ENCODE measurements around the gene TLK2. TPM values are rescaled to one million over a fixed set of nuclear protein-coding genes. Genes with fewer than 3 reads are reported as not detected.
"Not testable (repeated sequence)": the region's sequence is repeated elsewhere in the genome, so short reads cannot be mapped to it uniquely, and the experiment has no call there.

Gene TLK2
- total RNA-seq, 2 donors from 2014 or later = 39.0 to 44.1 TPM

DNA sequence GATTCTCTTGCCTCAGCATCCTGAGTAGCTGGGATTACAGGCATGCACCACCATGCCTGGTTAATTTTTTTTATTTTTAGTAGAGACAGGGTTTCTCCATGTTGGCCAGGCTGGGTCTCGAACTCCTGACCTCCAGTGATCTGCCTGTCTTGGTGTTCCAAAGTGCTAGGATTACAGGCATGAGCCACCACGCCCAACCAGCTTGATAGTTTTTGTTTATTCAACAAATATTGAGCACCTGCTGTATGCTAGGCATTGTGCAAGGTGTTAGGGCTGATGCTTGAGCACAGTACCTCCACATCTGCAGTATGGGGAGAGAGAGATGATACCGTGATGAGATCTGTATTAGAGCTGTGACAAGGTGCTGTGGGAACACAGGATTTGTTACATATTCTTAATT lies 3.9 kb downstream of the TLK2 start:
- H3K27me3 ChIP-seq; intact Hi-C loops (cut with DNase I); H3K4me1 ChIP-seq: not testable (repeated sequence)

DNA sequence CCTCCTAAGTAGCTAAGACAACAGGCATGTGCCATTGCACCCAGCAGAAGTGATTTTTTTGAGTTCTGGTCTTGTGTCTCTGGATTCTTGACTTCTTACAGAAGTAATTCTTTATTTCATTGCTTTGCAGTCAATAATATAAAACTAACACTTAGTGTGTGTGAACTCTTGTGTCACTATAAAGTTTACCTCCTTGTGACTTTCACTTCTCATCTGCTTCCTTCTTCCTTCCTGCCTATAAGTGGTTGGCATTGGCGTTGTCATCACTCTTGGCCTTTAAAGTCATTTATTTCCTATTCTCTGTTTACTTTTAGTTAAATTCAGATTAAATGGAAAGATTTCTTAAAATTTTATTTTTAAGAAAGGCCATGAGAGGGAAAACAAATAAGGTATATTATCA lies 12.4 kb downstream of the TLK2 start:
- intact Hi-C loops (cut with DNase I); H3K4me1 ChIP-seq; H3K9ac ChIP-seq (ENCODE audit: low read depth in 2 of 2, low read length in 2 of 2); H3K27ac ChIP-seq; H3K36me3 ChIP-seq; H3K27me3 ChIP-seq; DNase-seq; H3K4me3 ChIP-seq; H3K9me3 ChIP-seq: not testable (repeated sequence)

More for the DNA sequence above, 3.9 kb downstream of the TLK2 start:
- H3K27ac ChIP-seq; H3K36me3 ChIP-seq; H3K9ac ChIP-seq (ENCODE audit: low read depth in 2 of 2, low read length in 2 of 2); DNase-seq; H3K4me3 ChIP-seq; H3K9me3 ChIP-seq: not testable (repeated sequence)

DNA sequence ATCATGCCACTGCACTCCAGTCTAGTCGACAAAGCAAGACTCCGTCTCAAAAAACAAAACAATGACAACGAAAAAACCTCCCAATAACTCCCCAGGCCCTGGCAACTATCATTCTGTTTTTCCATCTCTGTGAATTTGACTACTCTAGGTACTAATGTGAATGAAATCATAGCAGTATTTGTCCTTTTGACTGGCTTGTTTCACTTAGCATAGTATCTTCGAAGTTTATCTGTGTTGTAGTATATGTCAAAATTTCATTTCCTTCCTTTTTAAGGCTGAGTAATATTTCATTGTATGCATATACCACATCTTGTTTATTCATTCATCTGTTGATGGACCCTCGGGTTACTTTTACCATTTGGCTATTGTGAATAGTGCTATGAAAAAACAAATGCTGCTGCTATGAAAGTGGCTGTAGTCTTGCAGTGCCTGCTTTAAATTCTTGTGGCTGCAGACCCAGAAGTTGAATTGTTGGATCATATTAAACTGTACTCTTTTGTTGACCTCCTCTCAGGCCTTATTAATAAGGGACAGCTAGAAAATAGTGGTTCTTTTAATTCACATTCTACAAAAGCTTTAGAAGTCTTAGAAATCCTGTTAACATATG lies 14.5 kb downstream of the TLK2 start:
- H3K36me3 ChIP-seq; intact Hi-C loops (cut with DNase I); H3K9me3 ChIP-seq; H3K4me3 ChIP-seq; H3K9ac ChIP-seq (ENCODE audit: low read depth in 2 of 2, low read length in 2 of 2); H3K4me1 ChIP-seq; H3K27ac ChIP-seq; H3K27me3 ChIP-seq; DNase-seq: not testable (repeated sequence)

DNA sequence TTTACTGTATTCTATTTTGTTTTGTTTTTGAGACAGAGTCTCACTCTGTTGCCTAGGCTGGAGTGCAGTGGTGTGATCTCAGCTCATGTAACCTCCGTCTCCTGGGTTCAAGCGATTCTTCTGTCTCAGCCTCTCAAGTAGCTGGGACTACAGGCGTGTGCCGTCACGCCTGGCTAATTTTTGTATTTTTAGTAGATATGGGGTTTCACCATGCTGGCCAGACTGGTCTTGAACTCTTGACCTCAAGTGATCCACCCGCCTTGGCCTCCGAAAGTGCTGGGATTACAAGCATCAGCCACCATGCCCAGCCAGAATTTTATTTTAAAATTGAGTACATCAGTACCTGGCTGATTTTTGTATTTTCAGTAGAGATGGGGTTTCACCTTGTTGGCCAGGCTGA lies 15.4 kb downstream of the TLK2 start:
- H3K27ac ChIP-seq; H3K9ac ChIP-seq (ENCODE audit: low read depth in 2 of 2, low read length in 2 of 2); H3K9me3 ChIP-seq; H3K27me3 ChIP-seq; intact Hi-C loops (cut with DNase I); H3K4me1 ChIP-seq; H3K4me3 ChIP-seq; H3K36me3 ChIP-seq: not testable (repeated sequence)
- peak; percentile 4 for DNase-seq

DNA sequence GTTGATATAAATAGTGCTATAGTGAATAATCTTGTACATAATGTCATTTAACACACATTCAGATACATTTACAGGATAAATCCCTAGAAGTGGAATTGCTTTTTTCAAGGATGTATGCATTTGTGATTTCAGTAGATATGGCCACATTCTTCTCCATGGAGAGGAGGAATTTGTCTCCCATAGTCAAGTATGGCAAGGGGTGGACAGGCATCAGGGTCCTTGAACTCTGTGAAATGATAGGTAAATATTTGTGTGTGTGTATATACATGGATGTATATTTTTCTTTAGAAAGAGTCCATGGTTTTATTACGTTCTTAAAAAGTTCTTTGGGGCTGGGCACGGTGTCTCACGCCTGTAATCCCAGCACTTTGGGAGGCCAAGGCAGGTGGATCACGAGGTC lies 17.7 kb downstream of the TLK2 start:
- H3K9me3 ChIP-seq; H3K9ac ChIP-seq (ENCODE audit: low read depth in 2 of 2, low read length in 2 of 2); H3K27ac ChIP-seq; H3K4me3 ChIP-seq; H3K27me3 ChIP-seq; DNase-seq; H3K4me1 ChIP-seq; intact Hi-C loops (cut with DNase I); H3K36me3 ChIP-seq: not testable (repeated sequence)

DNA sequence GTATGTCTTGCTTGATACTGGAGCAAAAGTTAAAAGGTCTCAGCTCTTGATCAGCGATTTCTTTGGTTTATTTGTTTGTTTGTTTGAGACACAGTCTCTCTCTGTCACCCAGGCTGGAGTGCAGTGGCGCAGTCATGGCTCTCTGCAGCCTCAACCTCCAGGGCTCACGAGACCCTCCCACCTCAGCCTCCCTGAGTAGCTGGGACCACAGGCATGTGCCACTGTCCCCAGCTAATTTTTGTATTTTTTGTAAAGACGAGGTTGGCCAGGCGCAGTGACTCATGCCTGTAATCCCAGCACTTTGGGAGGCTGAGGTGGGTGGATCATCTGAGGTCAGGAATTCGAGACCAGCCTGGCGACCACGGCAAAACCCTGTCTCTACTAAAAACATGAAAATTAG lies 20.2 kb downstream of the TLK2 start:
- H3K9ac ChIP-seq (ENCODE audit: low read depth in 2 of 2, low read length in 2 of 2); DNase-seq; H3K36me3 ChIP-seq; intact Hi-C loops (cut with DNase I); H3K4me1 ChIP-seq; H3K27me3 ChIP-seq; H3K27ac ChIP-seq; H3K4me3 ChIP-seq; H3K9me3 ChIP-seq: not testable (repeated sequence)

DNA sequence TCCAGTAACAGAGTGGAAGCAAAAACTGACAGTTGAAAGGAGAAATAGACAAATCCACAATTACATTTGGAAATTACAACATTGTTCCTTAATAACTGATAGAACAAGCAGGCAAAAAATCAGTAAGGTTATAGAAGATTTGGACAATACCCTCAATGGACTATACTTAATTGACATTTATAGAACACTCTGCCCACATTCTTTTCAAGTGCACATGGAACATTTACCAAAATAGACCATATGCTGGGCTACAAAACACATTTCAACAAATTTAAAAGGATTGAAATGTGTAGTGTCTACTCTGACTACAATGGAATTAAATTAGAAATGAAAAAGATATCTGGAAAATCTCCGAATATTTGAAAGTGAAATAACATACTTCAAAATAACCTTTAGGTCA lies 21.8 kb downstream of the TLK2 start:
- intact Hi-C loops (cut with DNase I); H3K9ac ChIP-seq (ENCODE audit: low read depth in 2 of 2, low read length in 2 of 2); H3K9me3 ChIP-seq; H3K27ac ChIP-seq; H3K4me1 ChIP-seq; H3K4me3 ChIP-seq; DNase-seq; H3K27me3 ChIP-seq; H3K36me3 ChIP-seq: not testable (repeated sequence)

DNA sequence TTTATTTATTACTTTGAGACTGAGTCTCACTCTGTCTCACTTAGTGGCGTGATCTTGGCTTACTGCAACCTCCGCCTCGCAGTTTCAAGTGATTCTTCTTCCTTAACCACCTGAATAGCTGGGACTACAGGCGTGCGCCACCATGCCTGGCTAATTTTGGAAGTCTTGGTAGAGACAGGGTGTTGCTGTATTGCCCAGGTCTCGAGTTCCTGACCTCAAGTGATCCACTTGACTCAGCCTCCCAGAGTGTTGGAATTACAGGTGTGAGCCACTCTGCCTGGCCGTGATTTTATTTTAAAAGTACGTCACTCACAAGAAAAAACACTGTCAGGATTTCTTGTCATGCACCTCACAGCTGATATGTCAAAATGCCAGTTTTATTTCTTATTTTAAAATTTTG lies 26.2 kb downstream of the TLK2 start:
- H3K4me1 ChIP-seq; H3K27me3 ChIP-seq; H3K9ac ChIP-seq (ENCODE audit: low read depth in 2 of 2, low read length in 2 of 2); H3K36me3 ChIP-seq; DNase-seq; H3K9me3 ChIP-seq; intact Hi-C loops (cut with DNase I); H3K27ac ChIP-seq; H3K4me3 ChIP-seq: not testable (repeated sequence)

DNA sequence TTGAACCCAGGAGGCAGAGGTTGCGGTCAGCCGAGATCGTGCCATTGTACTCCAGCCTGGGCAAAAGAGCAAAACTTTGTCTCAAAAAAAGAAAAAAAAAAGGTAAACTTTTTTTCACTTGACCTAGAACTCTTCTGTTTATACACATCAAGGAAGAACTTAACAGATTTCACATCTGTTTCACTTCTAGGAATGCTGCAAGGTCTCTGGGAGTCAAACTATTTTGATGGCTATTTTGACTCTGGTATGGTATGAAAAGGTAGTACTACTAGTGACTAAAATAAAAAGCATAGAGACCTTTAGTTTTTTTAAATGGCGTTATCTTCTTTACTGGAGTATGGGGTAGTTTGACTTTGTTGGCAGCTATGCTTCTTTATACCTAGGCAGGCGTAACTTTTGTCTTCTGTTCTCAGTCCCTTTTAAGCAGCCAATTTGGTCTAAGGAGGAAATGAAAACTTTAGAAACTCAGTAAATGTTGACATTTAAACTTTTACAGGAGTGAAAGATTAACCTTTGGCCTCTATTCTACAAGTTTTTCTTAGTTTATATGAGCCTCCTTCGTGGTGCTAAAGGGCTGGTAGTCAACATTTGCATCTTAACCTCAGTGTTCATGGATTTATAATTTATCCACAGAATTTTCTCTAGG lies 28.7 kb downstream of the TLK2 start:
- H3K27me3 ChIP-seq; DNase-seq; H3K4me1 ChIP-seq; H3K36me3 ChIP-seq; intact Hi-C loops (cut with DNase I); H3K9me3 ChIP-seq; H3K4me3 ChIP-seq; H3K9ac ChIP-seq (ENCODE audit: low read depth in 2 of 2, low read length in 2 of 2): not testable (repeated sequence)
- H3K27ac ChIP-seq = peak overlapping the region; percentile 82

DNA sequence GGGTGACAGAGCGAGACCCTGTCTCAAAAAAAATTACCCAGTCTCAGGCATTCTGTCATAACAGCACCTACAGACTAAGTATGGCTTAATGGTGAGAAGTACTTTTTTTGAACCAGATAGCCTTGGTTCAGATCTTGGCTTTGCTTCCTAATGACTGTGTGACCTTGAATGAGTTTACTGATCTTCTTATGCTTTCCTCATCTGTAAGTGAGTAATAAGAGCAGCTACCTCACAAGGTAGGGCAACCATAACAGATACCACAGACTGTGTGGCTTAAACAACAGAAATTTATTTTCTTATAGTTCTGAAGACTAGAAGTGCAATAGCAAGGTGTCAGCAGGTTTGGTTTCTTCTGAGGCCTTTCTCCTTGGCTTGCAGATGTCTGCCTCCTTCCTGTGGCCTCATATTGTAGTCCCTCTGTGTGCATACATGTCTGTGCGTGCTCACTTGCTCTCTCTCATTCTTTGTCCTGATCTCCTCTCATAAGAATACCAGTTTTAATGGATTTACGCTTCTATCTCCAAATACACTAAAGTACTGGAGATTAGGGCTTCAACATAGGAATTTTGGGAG lies 31.7 kb downstream of the TLK2 start:
- H3K9me3 ChIP-seq; intact Hi-C loops (cut with DNase I); H3K27me3 ChIP-seq; H3K36me3 ChIP-seq; H3K4me3 ChIP-seq; H3K4me1 ChIP-seq; H3K9ac ChIP-seq (ENCODE audit: low read depth in 2 of 2, low read length in 2 of 2); DNase-seq: not testable (repeated sequence)
- H3K27ac ChIP-seq = peak overlapping the region; percentile 72

DNA sequence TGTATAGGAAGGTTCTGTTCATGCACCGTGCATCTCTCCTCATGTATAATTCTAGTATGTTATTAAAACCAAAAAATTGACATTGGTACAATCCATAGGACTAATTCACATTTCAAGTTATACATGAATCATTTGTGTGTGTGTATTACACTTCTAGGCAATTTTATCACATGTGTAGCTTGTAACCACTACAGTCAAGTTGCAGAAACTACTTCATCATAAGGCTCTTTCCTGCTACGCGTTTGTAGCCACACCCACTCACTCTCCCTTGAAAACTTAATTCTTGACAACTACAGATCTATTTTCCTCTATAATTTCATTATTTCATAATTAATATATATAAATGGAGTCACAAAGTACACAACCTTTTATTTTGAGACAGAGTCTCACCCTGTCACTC lies 32.4 kb downstream of the TLK2 start:
- H3K27ac ChIP-seq = peak overlapping the region; percentile 72
- H3K36me3 ChIP-seq; H3K4me3 ChIP-seq; intact Hi-C loops (cut with DNase I); H3K9ac ChIP-seq (ENCODE audit: low read depth in 2 of 2, low read length in 2 of 2); H3K27me3 ChIP-seq; DNase-seq; H3K9me3 ChIP-seq; H3K4me1 ChIP-seq: not testable (repeated sequence)

DNA sequence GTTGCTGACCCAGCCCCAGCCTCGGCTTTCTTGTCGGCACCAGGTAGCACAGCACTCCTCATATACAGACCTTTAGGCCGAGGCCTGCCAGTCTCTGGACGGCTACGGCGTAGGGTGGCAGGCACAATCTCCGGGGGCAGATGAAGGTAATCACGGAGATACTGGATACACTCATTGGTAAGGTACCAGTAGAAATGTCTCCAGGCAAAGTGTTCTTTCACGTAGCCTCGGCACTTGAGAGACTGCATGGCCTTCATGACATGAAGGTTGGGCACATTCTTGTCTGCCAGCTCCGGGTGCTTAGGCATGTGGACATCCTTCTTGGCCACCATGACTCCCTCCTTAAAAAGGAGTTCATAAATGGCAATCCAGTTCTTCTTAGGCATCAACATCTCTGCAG lies 37.8 kb downstream of the TLK2 start:
- H3K4me1 ChIP-seq; H3K9me3 ChIP-seq; DNase-seq; H3K9ac ChIP-seq (ENCODE audit: low read depth in 2 of 2, low read length in 2 of 2); H3K36me3 ChIP-seq; H3K27ac ChIP-seq; H3K4me3 ChIP-seq; H3K27me3 ChIP-seq; intact Hi-C loops (cut with DNase I): not testable (repeated sequence)

DNA sequence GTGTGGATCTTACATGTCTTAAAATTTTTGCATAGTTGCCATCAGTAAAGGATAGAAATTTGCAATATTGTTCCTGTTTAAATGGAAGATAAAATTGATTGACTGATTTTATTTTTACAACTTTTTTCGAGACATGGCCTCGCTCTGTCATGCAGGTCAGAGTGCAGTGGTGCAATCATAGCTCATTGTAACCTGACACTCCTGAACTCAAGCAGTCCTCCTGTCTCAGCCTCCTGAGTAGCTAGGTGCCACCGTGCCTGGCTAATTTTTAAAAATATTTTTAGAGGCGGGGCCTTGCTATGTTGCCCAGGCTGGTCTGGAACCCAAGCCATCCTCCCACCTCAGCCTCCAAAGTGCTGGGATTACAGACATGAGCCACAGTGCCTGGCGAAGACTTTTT lies 42.7 kb downstream of the TLK2 start:
- H3K27ac ChIP-seq; H3K4me1 ChIP-seq; intact Hi-C loops (cut with DNase I); H3K27me3 ChIP-seq; H3K4me3 ChIP-seq; H3K36me3 ChIP-seq; H3K9ac ChIP-seq (ENCODE audit: low read depth in 2 of 2, low read length in 2 of 2); H3K9me3 ChIP-seq; DNase-seq: not testable (repeated sequence)

DNA sequence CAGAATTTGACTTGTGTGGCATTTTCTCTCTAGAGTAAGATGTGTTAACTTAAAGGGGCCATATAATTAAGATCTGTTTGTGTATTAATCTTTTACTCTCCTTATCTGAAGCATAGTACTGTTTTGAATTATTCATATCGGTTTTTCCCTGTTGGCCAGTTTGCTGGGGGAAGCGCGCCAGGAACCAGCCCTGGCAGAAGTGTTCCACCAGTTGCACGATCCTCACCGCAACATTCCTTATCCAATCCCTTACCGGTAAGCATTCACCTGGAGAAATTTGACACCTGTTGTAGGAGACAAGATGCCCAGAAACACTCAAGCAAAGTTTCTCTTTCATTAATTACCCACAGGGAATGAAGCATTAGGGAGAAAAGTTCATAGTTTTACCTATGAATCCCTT lies 45.5 kb downstream of the TLK2 start:
- H3K27me3 ChIP-seq; H3K27ac ChIP-seq; DNase-seq; H3K9ac ChIP-seq (ENCODE audit: low read depth in 2 of 2, low read length in 2 of 2); H3K4me3 ChIP-seq; H3K4me1 ChIP-seq; H3K9me3 ChIP-seq; intact Hi-C loops (cut with DNase I); H3K36me3 ChIP-seq: not testable (repeated sequence)
